ENCODE results near the gene PPFIA3.

PPFIA3 gene

GRCh38 chr19:49092686-49093085 is 26.7 kb upstream of the PPFIA3 start:
- Histone ChIP-seq H2AFZ (ENCODE audit: low read depth, low read length) (no peak overlapping the region), H3K9me3 (ENCODE audit: insufficient read depth, low read length, severe bottlenecking) (no peaks in the 10 kb centered on the region), H3K79me2 (ENCODE audit: insufficient read depth, low read length) (peaks cover 92% of the 10 kb centered on the region), H3K36me3 (ENCODE audit: insufficient read depth, low read length) (peaks cover 94% of the 10 kb centered on the region), H3K27ac (ENCODE audit: low read length) (no peak overlapping the region), H3K9ac (ENCODE audit: low read depth, low read length) (no peak overlapping the region), H3K4me2 (ENCODE audit: insufficient read depth, low read length) (no peak overlapping the region), H3K4me3 (ENCODE audit: low read depth in 1 of 2, low read length in 2 of 2) (no peak overlapping the region), H4K20me1 (ENCODE audit: insufficient read depth, low read length) (peaks cover 77% of the 10 kb centered on the region), H3K4me1 (ENCODE audit: insufficient read depth, low read length) (peaks cover 40% of the 10 kb centered on the region), H3K27me3 (ENCODE audit: insufficient read depth, low read length, poor library complexity) (no peaks in the 10 kb centered on the region)
- ATAC-seq (ENCODE audit: insufficient read depth, low read depth) (no peak), DNase-seq (no peak)
- TF ChIP-seq CTCF (IDR thresholded peaks at IDR 0.05; ENCODE audit: borderline replicate concordance, extremely low read depth, low read length, poor library complexity, severe bottlenecking) (no peak), EZH2 (IDR thresholded peaks at IDR 0.05; ENCODE audit: borderline replicate concordance, low read depth, low read length, severe bottlenecking) (no peak)

- no peak overlapping the region for H3K4me2 ChIP-seq (ENCODE audit: insufficient read depth, low read length)
- H3K36me3 ChIP-seq (ENCODE audit: insufficient read depth, low read length): peaks cover 97% of the 10 kb centered on the region
- H4K20me1 ChIP-seq (ENCODE audit: insufficient read depth, low read length): peaks cover 81% of the 10 kb centered on the region
- DNase-seq (no peak), ATAC-seq (ENCODE audit: insufficient read depth, low read depth) (no peak)
- no peak overlapping the region for H2AFZ ChIP-seq (ENCODE audit: low read depth, low read length)
- no peak overlapping the region for H3K4me3 ChIP-seq (ENCODE audit: low read depth in 1 of 2, low read length in 2 of 2)
- peaks cover 92% of the 10 kb centered on the region for H3K79me2 ChIP-seq (ENCODE audit: insufficient read depth, low read length)
- H3K4me1 ChIP-seq (ENCODE audit: insufficient read depth, low read length): peaks cover 37% of the 10 kb centered on the region
- H3K27ac ChIP-seq (ENCODE audit: low read length): no peak overlapping the region
- TF ChIP-seq EZH2 (IDR thresholded peaks at IDR 0.05; ENCODE audit: borderline replicate concordance, low read depth, low read length, severe bottlenecking) (no peak), CTCF (IDR thresholded peaks at IDR 0.05; ENCODE audit: borderline replicate concordance, extremely low read depth, low read length, poor library complexity, severe bottlenecking) (no peak)
- H3K27me3 ChIP-seq (ENCODE audit: insufficient read depth, low read length, poor library complexity): no peaks in the 10 kb centered on the region
- no peaks in the 10 kb centered on the region for H3K9me3 ChIP-seq (ENCODE audit: insufficient read depth, low read length, severe bottlenecking)
- no peak overlapping the region for H3K9ac ChIP-seq (ENCODE audit: low read depth, low read length)
These were observed 24.6 kb upstream of the PPFIA3 start for GRCh38 chr19:49094505-49095482.

GRCh38 chr19:49097453-49098288 is 21.7 kb upstream of the PPFIA3 start:
- ATAC-seq (ENCODE audit: insufficient read depth, low read depth): peak; percentile 93
- TF ChIP-seq CTCF (IDR thresholded peaks at IDR 0.05; ENCODE audit: borderline replicate concordance, extremely low read depth, low read length, poor library complexity, severe bottlenecking) (peak; percentile 100), EZH2 (IDR thresholded peaks at IDR 0.05; ENCODE audit: borderline replicate concordance, low read depth, low read length, severe bottlenecking) (no peak)
- H3K4me1 ChIP-seq (ENCODE audit: insufficient read depth, low read length): peaks cover 37% of the 10 kb centered on the region

More at GRCh38 chr19:49097453-49098288, 21.7 kb upstream of the PPFIA3 start:
- H3K27ac ChIP-seq (ENCODE audit: low read length): peak overlapping the region; percentile 80
- H3K4me2 ChIP-seq (ENCODE audit: insufficient read depth, low read length): no peak overlapping the region
- no peak overlapping the region for H3K4me3 ChIP-seq (ENCODE audit: low read depth in 1 of 2, low read length in 2 of 2)
- H3K36me3 ChIP-seq (ENCODE audit: insufficient read depth, low read length): peaks cover 97% of the 10 kb centered on the region
- no peaks in the 10 kb centered on the region for H3K9me3 ChIP-seq (ENCODE audit: insufficient read depth, low read length, severe bottlenecking)
- H2AFZ ChIP-seq (ENCODE audit: low read depth, low read length): no peak overlapping the region
- peak overlapping the region; percentile 14; the same call in 1 of the 2 replicates for H3K9ac ChIP-seq (ENCODE audit: low read depth, low read length)
- H4K20me1 ChIP-seq (ENCODE audit: insufficient read depth, low read length): peaks cover 80% of the 10 kb centered on the region
- H3K79me2 ChIP-seq (ENCODE audit: insufficient read depth, low read length): peaks cover 80% of the 10 kb centered on the region
- H3K27me3 ChIP-seq (ENCODE audit: insufficient read depth, low read length, poor library complexity): no peaks in the 10 kb centered on the region
- DNase-seq: peak; percentile 87
